Measurements from ENCODE around the gene FOXC1.

The FOXC1 gene

GRCh38 chr6:1584146-1584545 lies 25.6 kb upstream of the FOXC1 start:
- TF ChIP-seq CTCF (conservative IDR thresholded peaks at IDR 0.05; ENCODE audit: low read depth, low read length), result no peak
- H3K4me3 ChIP-seq (ENCODE audit: low read depth, low read length), result no peak overlapping the region
- DNase-seq (ENCODE audit: low read depth), result no peak

GRCh38 chr6:1584996-1585668 lies 24.6 kb upstream of the FOXC1 start:
- no peak for DNase-seq (ENCODE audit: low read depth)
- no peak overlapping the region for H3K4me3 ChIP-seq (ENCODE audit: low read depth, low read length)
- no peak for TF ChIP-seq CTCF (conservative IDR thresholded peaks at IDR 0.05; ENCODE audit: low read depth, low read length)

GRCh38 chr6:1585669-1586049 lies 24.1 kb upstream of the FOXC1 start:
- DNase-seq (ENCODE audit: low read depth), result no peak
- TF ChIP-seq CTCF (conservative IDR thresholded peaks at IDR 0.05; ENCODE audit: low read depth, low read length), result no peak
- no peak overlapping the region for H3K4me3 ChIP-seq (ENCODE audit: low read depth, low read length)

- H3K4me3 ChIP-seq (ENCODE audit: low read depth, low read length), result no peak overlapping the region
- no peak for TF ChIP-seq CTCF (conservative IDR thresholded peaks at IDR 0.05; ENCODE audit: low read depth, low read length)
- no peak for DNase-seq (ENCODE audit: low read depth)
Measured at GRCh38 chr6:1586256-1586655, 23.5 kb upstream of the FOXC1 start.

GRCh38 chr6:1586861-1587450 lies 22.8 kb upstream of the FOXC1 start:
- H3K4me3 ChIP-seq (ENCODE audit: low read depth, low read length), result no peak overlapping the region
- TF ChIP-seq CTCF (conservative IDR thresholded peaks at IDR 0.05; ENCODE audit: low read depth, low read length), result no peak

GRCh38 chr6:1587546-1587945 lies 22.2 kb upstream of the FOXC1 start:
- no peak for TF ChIP-seq CTCF (conservative IDR thresholded peaks at IDR 0.05; ENCODE audit: low read depth, low read length)

More at GRCh38 chr6:1586861-1587450, 22.8 kb upstream of the FOXC1 start:
- DNase-seq (ENCODE audit: low read depth), result no peak

GRCh38 chr6:1587977-1588376 lies 21.7 kb upstream of the FOXC1 start:
- H3K4me3 ChIP-seq (ENCODE audit: low read depth, low read length), result no peak overlapping the region
- no peak for TF ChIP-seq CTCF (conservative IDR thresholded peaks at IDR 0.05; ENCODE audit: low read depth, low read length)
- DNase-seq (ENCODE audit: low read depth), result no peak

More at GRCh38 chr6:1587546-1587945, 22.2 kb upstream of the FOXC1 start:
- no peak overlapping the region for H3K4me3 ChIP-seq (ENCODE audit: low read depth, low read length)
- no peak for DNase-seq (ENCODE audit: low read depth)
